Common myeloid progenitor, CD34-positive (primary cell): ENCODE data around the gene OMA1.
"Not testable (repeated sequence)": the region's sequence is repeated elsewhere in the genome, so short reads cannot be mapped to it uniquely, and the experiment has no call there.

ENCODE experiments used
- CTCF ChIA-PET: fragments of 350-600 bp; sonication (Branson Sonifier 250); formaldehyde crosslinking; loops from one replicate; lab custom pipeline; 2021; ENCODE audit warnings: antibody characterized with exemption; lab: Charles Lee
- POLR2A ChIA-PET: fragments of 350-600 bp; sonication (Branson Sonifier 250); formaldehyde crosslinking; loops from one replicate; lab custom pipeline; 2021; ENCODE audit warnings: antibody characterized with exemption; lab: Charles Lee
- DNase-seq, 3 donors: peaks; one replicate each; pipeline versions ENCODE4 v3.0.0 to v3.0.0-alpha.2; 2013
- H3K27ac ChIP-seq, 2 experiments: 1 replicate in 1 of 2; 2 replicates in 1 of 2; pipeline ENCODE4 v1.7.0; 2013; ENCODE audit warnings: inconsistent platforms in 2 of 2, low read length in 2 of 2, mild to moderate bottlenecking in 2 of 2, low read depth in 1 of 2, moderate library complexity in 1 of 2; ENCODE audit not compliant: severe bottlenecking in 2 of 2, insufficient read depth in 1 of 2, poor library complexity in 1 of 2
- H3K27me3 ChIP-seq, 5 experiments: replicated peaks in 2 of 5; 1 replicate in 3 of 5; 2 replicates in 2 of 5; pipeline versions ENCODE4 v1.6.1 to v1.7.0; 2013; ENCODE audit warnings: low read length in 4 of 5, mild to moderate bottlenecking in 2 of 5, moderate library complexity in 2 of 5, inconsistent platforms in 1 of 5; ENCODE audit not compliant: insufficient read depth in 5 of 5, control insufficient read depth in 4 of 5
- H3K36me3 ChIP-seq, 4 experiments: 1 replicate in 2 of 4; 2 replicates in 2 of 4; pipeline versions ENCODE4 v1.6.1 to v1.7.0; 2013; ENCODE audit warnings: low read length in 3 of 4, control low read depth in 1 of 4, mild to moderate bottlenecking in 1 of 4; ENCODE audit not compliant: control insufficient read depth in 4 of 4, insufficient read depth in 4 of 4
- H3K4me1 ChIP-seq, 4 experiments: 1 replicate in 3 of 4; 2 replicates in 1 of 4; pipeline versions ENCODE4 v1.6.1 to v1.7.1; 2013; ENCODE audit warnings: low read length in 3 of 4, mild to moderate bottlenecking in 3 of 4, control low read depth in 1 of 4, inconsistent platforms in 1 of 4, moderate library complexity in 1 of 4; ENCODE audit not compliant: control insufficient read depth in 4 of 4, insufficient read depth in 4 of 4; ENCODE audit errors: control extremely low read depth in 1 of 4
- H3K4me3 ChIP-seq, 7 experiments: 1 replicate in 4 of 7; 2 replicates in 3 of 7; pipeline versions ENCODE4 v1.5.1 to v1.7.0; 2013; ENCODE audit warnings: mild to moderate bottlenecking in 7 of 7, low read length in 6 of 7, moderate library complexity in 6 of 7, inconsistent platforms in 2 of 7, low read depth in 2 of 7, control low read depth in 1 of 7; ENCODE audit not compliant: insufficient read depth in 4 of 7, control insufficient read depth in 1 of 7; ENCODE audit errors: extremely low read depth in 1 of 7
- H3K9me3 ChIP-seq, 5 experiments: 1 replicate in 4 of 5; 2 replicates in 1 of 5; pipeline versions ENCODE4 v1.6.1 to v1.7.1; 2013; ENCODE audit warnings: low read length in 4 of 5, mild to moderate bottlenecking in 2 of 5, inconsistent platforms in 1 of 5, low read depth in 1 of 5, moderate library complexity in 1 of 5; ENCODE audit not compliant: control insufficient read depth in 4 of 5, insufficient read depth in 2 of 5; ENCODE audit errors: control extremely low read depth in 1 of 5
- WGBS: methylation state at CpG from one replicate; pipeline ENCODE4 v1.1.5; 2013; ENCODE audit not compliant: insufficient coverage; 5-methylcytosine and 5-hydroxymethylcytosine counted together

OMA1 gene

GRCh38 chr1:58555393-58555792 lies 8.9 kb upstream of the OMA1 start:
- POLR2A ChIA-PET: no interaction called here
- no CpG with 5 or more reads among the region's 1 CpG for WGBS
- peaks cover 0 to 4% (median 0%) of the 10 kb centered on the region in 5 experiments for H3K9me3 ChIP-seq
- H3K36me3 ChIP-seq: no peaks in the 10 kb centered on the region
- DNase-seq: no peak
- H3K27me3 ChIP-seq: no peaks in the 10 kb centered on the region
- H3K27ac ChIP-seq: no peak overlapping the region
- CTCF ChIA-PET: interaction anchor here (2.6 kb wide), 1 partner anchor 98 kb away, joined by 6 read pairs; no protein-coding TSS in a partner anchor
- no peaks in the 10 kb centered on the region for H3K4me1 ChIP-seq
- no peak overlapping the region for H3K4me3 ChIP-seq

- H3K4me3 ChIP-seq: no peak overlapping the region
- CTCF ChIA-PET: interaction anchor here (0.9 to 1.2 kb wide), 2 partner anchors 21 to 36 kb away, joined by 3 read pairs; no protein-coding TSS in a partner anchor
These were observed 4.9 kb upstream of the OMA1 start for GRCh38 chr1:58551186-58552140.

DNA sequence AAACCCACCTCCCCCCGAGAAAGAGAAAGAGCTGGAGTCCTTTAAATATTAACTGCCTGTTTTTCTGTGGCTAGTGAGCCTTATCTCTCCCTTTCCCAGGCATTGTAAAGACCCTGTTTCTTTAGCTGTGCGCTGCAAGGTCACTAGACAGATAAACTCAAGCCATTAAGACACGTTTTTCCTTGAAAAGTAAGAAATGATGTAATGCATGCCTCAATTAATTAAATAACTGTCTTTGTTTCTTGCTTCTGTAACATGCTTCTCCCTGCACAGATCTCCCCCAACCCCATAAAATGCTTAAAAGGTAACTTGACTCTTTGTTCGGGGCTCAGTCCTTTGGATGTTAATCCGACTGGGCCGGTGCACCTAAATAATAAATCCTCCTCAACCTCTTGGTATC lies 2.8 kb upstream of the OMA1 start:
- H3K36me3 ChIP-seq, H3K4me3 ChIP-seq, H3K9me3 ChIP-seq, H3K27me3 ChIP-seq, POLR2A ChIA-PET: not testable (repeated sequence)
- WGBS: 88% methylated on average over 3 of the region's 6 CpGs
- Histone ChIP-seq H3K4me1 (peaks cover 3 to 19% (median 11%) of the 10 kb centered on the region in 4 experiments), H3K27ac (peak overlapping the region in 1 of 2 experiments; percentile 67)
- CTCF ChIA-PET: interaction anchor here (1.2 to 1.7 kb wide), 2 partner anchors 10 to 103 kb away, joined by 3 to 8 read pairs; no protein-coding TSS in a partner anchor
- DNase-seq: peak; percentile 9 to 73 (median 50)

More at GRCh38 chr1:58551186-58552140, 4.9 kb upstream of the OMA1 start:
- DNase-seq: no peak
- 95% methylated on average over 6 of the region's 9 CpGs for WGBS
- no peak overlapping the region for H3K27ac ChIP-seq
- H3K4me1 ChIP-seq: peaks cover 0 to 8% (median 3%) of the 10 kb centered on the region in 4 experiments
- H3K27me3 ChIP-seq: no peaks in the 10 kb centered on the region
- H3K9me3 ChIP-seq: no peaks in the 10 kb centered on the region
- POLR2A ChIA-PET: no interaction called here
- H3K36me3 ChIP-seq: no peaks in the 10 kb centered on the region

- ChIA-PET POLR2A (no interaction called here), CTCF (interaction anchor here (1.2 to 2.9 kb wide), 4 partner anchors 9 to 104 kb away, joined by 3 to 28 read pairs (median 10); no protein-coding TSS in a partner anchor)
- no peak for DNase-seq
- Histone ChIP-seq H3K36me3 (no peaks in the 10 kb centered on the region), H3K4me3 (no peak overlapping the region), H3K4me1 (peaks cover 3 to 19% (median 11%) of the 10 kb centered on the region in 4 experiments), H3K27ac (peak overlapping the region in 1 of 2 experiments; percentile 67), H3K9me3 (no peaks in the 10 kb centered on the region), H3K27me3 (no peaks in the 10 kb centered on the region)
- WGBS: 85% methylated on average over 1 of the region's 2 CpGs
These were observed 1.8 kb upstream of the OMA1 start for GRCh38 chr1:58548371-58548770.

GRCh38 chr1:58545591-58546519 lies 671 bp downstream of the OMA1 start:
- Histone ChIP-seq H3K4me1 (peaks cover 3 to 19% (median 11%) of the 10 kb centered on the region in 4 experiments), H3K36me3 (no peaks in the 10 kb centered on the region), H3K9me3 (no peaks in the 10 kb centered on the region), H3K27me3 (no peaks in the 10 kb centered on the region), H3K27ac (peak overlapping the region; percentile 85 to 94), H3K4me3 (peak overlapping the region; percentile 68 to 90 (median 81))
- 3% methylated on average over 31 of the region's 43 CpGs for WGBS
- peak; percentile 79 to 90 (median 82) for DNase-seq
- POLR2A ChIA-PET: no interaction called here
- CTCF ChIA-PET: interaction anchor here (0.8 to 2.9 kb wide), 11 partner anchors 9 to 154 kb away, joined by 3 to 28 read pairs (median 4); partner anchors contain the start of gene MYSM1

GRCh38 chr1:58543260-58543659 lies 3.3 kb downstream of the OMA1 start:
- peaks cover 0 to 5% (median 1%) of the 10 kb centered on the region in 4 experiments for H3K36me3 ChIP-seq
- no peaks in the 10 kb centered on the region for H3K9me3 ChIP-seq
- CTCF ChIA-PET: interaction anchor here (1.9 to 2.3 kb wide), 2 partner anchors 18 to 110 kb away, joined by 7 to 10 read pairs; no protein-coding TSS in a partner anchor
- POLR2A ChIA-PET: no interaction called here
- H3K27me3 ChIP-seq: no peaks in the 10 kb centered on the region
- no peak overlapping the region for H3K27ac ChIP-seq
- peaks cover 3 to 17% (median 10%) of the 10 kb centered on the region in 4 experiments for H3K4me1 ChIP-seq
- no peak overlapping the region for H3K4me3 ChIP-seq
- no peak for DNase-seq
- no CpG with 5 or more reads among the region's 1 CpG for WGBS
